ENCODE results near the gene LRRC59.

Gene LRRC59

GRCh38 chr17:50363217-50364060 is 33.9 kb downstream of the LRRC59 start:
- Histone ChIP-seq H3K27ac (ENCODE audit: insufficient read depth, low read length, poor library complexity, severe bottlenecking) (no peak overlapping the region), H3K36me3 (ENCODE audit: control insufficient read depth, insufficient read depth, low read length) (peaks cover 47% of the 10 kb centered on the region), H3K4me1 (ENCODE audit: control insufficient read depth, insufficient read depth, low read length, poor library complexity, severe bottlenecking) (peaks cover 4% of the 10 kb centered on the region), H3K27me3 (replicated peaks; ENCODE audit: control insufficient read depth, insufficient read depth, low read length, poor library complexity, severe bottlenecking) (no peaks in the 10 kb centered on the region), H3K9me3 (ENCODE audit: control insufficient read depth, low read length) (no peaks in the 10 kb centered on the region), H3K4me3 (ENCODE audit: insufficient read depth, low read depth, low read length, poor library complexity, severe bottlenecking) (no peak overlapping the region)
- no peak for DNase-seq

DNA sequence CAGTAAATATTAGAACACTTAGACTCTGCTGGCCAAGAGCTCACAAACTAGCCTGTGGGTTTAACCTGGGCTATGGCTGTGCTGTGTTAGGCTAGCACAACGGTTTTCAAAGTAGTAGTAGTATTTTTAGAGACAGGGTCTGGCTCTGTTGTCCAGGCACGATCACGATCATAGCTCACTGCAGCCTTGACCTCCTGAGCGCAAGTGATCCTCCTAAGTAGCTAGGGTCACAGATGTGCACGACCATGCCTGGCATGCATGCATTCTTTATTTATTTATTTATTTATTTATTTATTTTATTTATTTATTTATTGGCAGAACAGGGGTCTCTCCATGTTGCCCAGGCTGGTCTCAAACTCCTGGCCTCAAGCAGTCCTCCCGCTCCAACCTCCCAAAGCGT is 34.7 kb downstream of the LRRC59 start:
- Histone ChIP-seq H3K36me3 (ENCODE audit: control insufficient read depth, insufficient read depth, low read length) (peaks cover 47% of the 10 kb centered on the region), H3K27me3 (replicated peaks; ENCODE audit: control insufficient read depth, insufficient read depth, low read length, poor library complexity, severe bottlenecking) (no peaks in the 10 kb centered on the region), H3K9me3 (ENCODE audit: control insufficient read depth, low read length) (no peaks in the 10 kb centered on the region), H3K4me3 (ENCODE audit: insufficient read depth, low read depth, low read length, poor library complexity, severe bottlenecking) (no peak overlapping the region), H3K4me1 (ENCODE audit: control insufficient read depth, insufficient read depth, low read length, poor library complexity, severe bottlenecking) (peaks cover 4% of the 10 kb centered on the region), H3K27ac (ENCODE audit: insufficient read depth, low read length, poor library complexity, severe bottlenecking) (no peak overlapping the region)
- no peak for DNase-seq

DNA sequence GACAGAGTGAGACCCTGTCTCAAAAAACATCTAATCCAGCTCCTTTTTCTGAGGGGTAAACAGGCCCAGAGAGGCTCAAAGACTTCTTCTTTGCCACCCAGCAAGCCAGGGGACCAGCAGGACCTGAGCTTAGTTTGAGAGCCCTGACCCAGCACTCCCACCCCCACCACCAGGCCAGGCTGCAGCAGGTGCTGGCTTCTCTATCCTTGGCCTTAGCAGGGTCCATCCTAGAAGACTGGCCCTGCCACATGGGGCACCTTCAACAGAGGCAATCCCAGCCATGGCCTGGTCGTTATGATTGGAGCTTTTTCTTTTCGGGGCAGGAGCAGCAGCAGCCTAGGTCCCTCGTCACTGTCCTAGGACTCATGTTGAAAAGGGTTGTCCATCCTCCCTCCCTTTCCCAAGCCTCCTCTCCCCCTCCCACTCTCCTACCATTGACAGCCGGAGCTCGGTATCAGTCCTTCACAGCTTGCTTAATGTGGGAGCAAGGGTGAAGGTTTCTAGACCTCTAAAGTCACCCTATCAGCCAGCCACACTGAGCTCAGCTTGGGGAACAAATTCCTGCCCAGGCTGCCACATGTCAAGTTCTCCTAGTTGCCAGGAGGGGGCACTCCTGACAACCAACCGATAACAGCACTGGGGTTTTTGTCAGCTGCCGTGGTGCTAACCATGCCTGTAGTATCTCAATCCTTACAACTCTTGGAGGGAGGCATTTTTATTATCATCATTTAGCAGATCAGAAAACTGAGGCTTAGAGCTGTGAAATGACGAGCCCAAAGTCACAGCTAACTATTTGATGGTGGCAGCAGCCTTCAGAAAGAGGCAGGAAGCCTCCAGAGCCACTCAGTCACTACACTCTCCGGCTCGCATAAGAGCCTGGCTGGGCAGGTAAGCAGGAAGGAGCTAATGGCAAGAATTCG is 35.5 kb downstream of the LRRC59 start:
- peak; percentile 19 to 37 (median 24) for DNase-seq

GRCh38 chr17:50360486-50361115 is 36.7 kb downstream of the LRRC59 start:
- Histone ChIP-seq H3K4me3 (ENCODE audit: insufficient read depth, low read depth, low read length, poor library complexity, severe bottlenecking) (no peak overlapping the region), H3K9me3 (ENCODE audit: control insufficient read depth, low read length) (no peaks in the 10 kb centered on the region), H3K27ac (ENCODE audit: insufficient read depth, low read length, poor library complexity, severe bottlenecking) (no peak overlapping the region), H3K4me1 (ENCODE audit: control insufficient read depth, insufficient read depth, low read length, poor library complexity, severe bottlenecking) (peaks cover 4% of the 10 kb centered on the region), H3K27me3 (replicated peaks; ENCODE audit: control insufficient read depth, insufficient read depth, low read length, poor library complexity, severe bottlenecking) (no peaks in the 10 kb centered on the region), H3K36me3 (ENCODE audit: control insufficient read depth, insufficient read depth, low read length) (peaks cover 45% of the 10 kb centered on the region)
- no peak for DNase-seq

More for the DNA sequence above, 35.5 kb downstream of the LRRC59 start:
- Histone ChIP-seq H3K27me3 (replicated peaks; ENCODE audit: control insufficient read depth, insufficient read depth, low read length, poor library complexity, severe bottlenecking) (no peaks in the 10 kb centered on the region), H3K4me3 (ENCODE audit: insufficient read depth, low read depth, low read length, poor library complexity, severe bottlenecking) (no peak overlapping the region), H3K27ac (ENCODE audit: insufficient read depth, low read length, poor library complexity, severe bottlenecking) (no peak overlapping the region), H3K4me1 (ENCODE audit: control insufficient read depth, insufficient read depth, low read length, poor library complexity, severe bottlenecking) (peaks cover 4% of the 10 kb centered on the region), H3K36me3 (ENCODE audit: control insufficient read depth, insufficient read depth, low read length) (peaks cover 45% of the 10 kb centered on the region), H3K9me3 (ENCODE audit: control insufficient read depth, low read length) (no peaks in the 10 kb centered on the region)

- no peaks in the 10 kb centered on the region for H3K9me3 ChIP-seq (ENCODE audit: control insufficient read depth, low read length)
- peaks cover 47% of the 10 kb centered on the region for H3K36me3 ChIP-seq (ENCODE audit: control insufficient read depth, insufficient read depth, low read length)
- no peak overlapping the region for H3K27ac ChIP-seq (ENCODE audit: insufficient read depth, low read length, poor library complexity, severe bottlenecking)
- H3K4me3 ChIP-seq (ENCODE audit: insufficient read depth, low read depth, low read length, poor library complexity, severe bottlenecking) = no peak overlapping the region
- H3K4me1 ChIP-seq (ENCODE audit: control insufficient read depth, insufficient read depth, low read length, poor library complexity, severe bottlenecking) = peaks cover 4% of the 10 kb centered on the region
- no peak for DNase-seq
- no peaks in the 10 kb centered on the region for H3K27me3 ChIP-seq (replicated peaks; ENCODE audit: control insufficient read depth, insufficient read depth, low read length, poor library complexity, severe bottlenecking)
Observed at GRCh38 chr17:50359998-50360461, 37.3 kb downstream of the LRRC59 start.

GRCh38 chr17:50359005-50359699 is 38.2 kb downstream of the LRRC59 start:
- Histone ChIP-seq H3K9me3 (ENCODE audit: control insufficient read depth, low read length) (no peaks in the 10 kb centered on the region), H3K36me3 (ENCODE audit: control insufficient read depth, insufficient read depth, low read length) (peaks cover 53% of the 10 kb centered on the region), H3K4me3 (ENCODE audit: insufficient read depth, low read depth, low read length, poor library complexity, severe bottlenecking) (no peak overlapping the region), H3K27me3 (replicated peaks; ENCODE audit: control insufficient read depth, insufficient read depth, low read length, poor library complexity, severe bottlenecking) (no peaks in the 10 kb centered on the region), H3K27ac (ENCODE audit: insufficient read depth, low read length, poor library complexity, severe bottlenecking) (no peak overlapping the region), H3K4me1 (ENCODE audit: control insufficient read depth, insufficient read depth, low read length, poor library complexity, severe bottlenecking) (peaks cover 4% of the 10 kb centered on the region)
- DNase-seq = no peak

DNA sequence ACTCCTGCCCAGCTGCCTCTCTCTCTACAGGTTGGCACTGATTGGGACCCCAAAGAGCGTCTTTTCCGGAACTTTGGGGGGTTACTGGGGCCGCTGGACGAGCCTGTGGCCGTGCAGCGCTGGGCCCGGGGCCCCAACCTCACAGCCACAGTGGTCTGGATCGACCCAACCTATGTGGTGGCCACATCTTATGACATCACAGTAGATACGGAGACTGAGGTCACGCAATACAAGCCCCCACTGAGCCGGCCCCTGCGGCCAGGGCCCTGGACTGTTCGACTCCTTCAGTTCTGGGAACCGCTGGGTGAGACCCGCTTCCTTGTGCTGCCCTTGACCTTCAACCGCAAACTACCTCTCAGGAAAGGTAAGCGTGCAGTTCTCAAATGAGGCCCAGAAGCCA is 39.1 kb downstream of the LRRC59 start:
- peaks cover 4% of the 10 kb centered on the region for H3K4me1 ChIP-seq (ENCODE audit: control insufficient read depth, insufficient read depth, low read length, poor library complexity, severe bottlenecking)
- no peaks in the 10 kb centered on the region for H3K27me3 ChIP-seq (replicated peaks; ENCODE audit: control insufficient read depth, insufficient read depth, low read length, poor library complexity, severe bottlenecking)
- no peak overlapping the region for H3K4me3 ChIP-seq (ENCODE audit: insufficient read depth, low read depth, low read length, poor library complexity, severe bottlenecking)
- no peak for DNase-seq
- H3K27ac ChIP-seq (ENCODE audit: insufficient read depth, low read length, poor library complexity, severe bottlenecking) = no peak overlapping the region
- H3K36me3 ChIP-seq (ENCODE audit: control insufficient read depth, insufficient read depth, low read length) = peaks cover 56% of the 10 kb centered on the region
- no peaks in the 10 kb centered on the region for H3K9me3 ChIP-seq (ENCODE audit: control insufficient read depth, low read length)

DNA sequence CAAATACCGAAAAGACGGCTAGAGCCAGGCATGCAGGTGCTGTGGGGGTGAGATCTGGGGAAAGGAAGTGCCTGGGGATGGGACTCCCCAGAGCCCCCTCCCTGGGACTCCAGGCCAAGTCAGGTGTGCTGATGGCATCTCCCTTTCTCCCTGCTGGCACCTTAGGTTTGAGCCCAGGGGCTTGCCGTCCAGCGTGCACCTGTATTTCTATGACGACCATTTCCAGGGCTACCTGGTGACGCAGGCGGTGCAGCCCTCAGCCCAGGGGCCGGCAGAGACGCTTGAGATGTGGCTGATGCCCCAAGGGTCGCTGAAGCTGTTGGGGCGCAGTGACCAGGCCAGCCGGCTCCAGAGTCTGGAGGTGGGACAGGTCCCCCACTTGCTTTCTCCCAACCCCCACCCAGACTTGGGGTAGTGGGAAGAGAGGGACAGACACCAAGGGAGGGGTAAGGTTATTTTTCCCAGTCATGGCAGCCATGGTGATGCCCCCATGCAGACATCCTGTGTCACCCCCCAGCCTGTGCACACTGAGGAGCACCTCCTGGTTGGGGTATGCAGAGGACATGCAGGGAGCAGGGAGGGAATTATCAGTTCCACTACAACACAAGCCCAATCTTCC is 40.3 kb downstream of the LRRC59 start:
- Histone ChIP-seq H3K4me3 (ENCODE audit: insufficient read depth, low read depth, low read length, poor library complexity, severe bottlenecking) (no peak overlapping the region), H3K36me3 (ENCODE audit: control insufficient read depth, insufficient read depth, low read length) (peaks cover 56% of the 10 kb centered on the region), H3K4me1 (ENCODE audit: control insufficient read depth, insufficient read depth, low read length, poor library complexity, severe bottlenecking) (no peaks in the 10 kb centered on the region), H3K9me3 (ENCODE audit: control insufficient read depth, low read length) (no peaks in the 10 kb centered on the region), H3K27ac (ENCODE audit: insufficient read depth, low read length, poor library complexity, severe bottlenecking) (no peak overlapping the region), H3K27me3 (replicated peaks; ENCODE audit: control insufficient read depth, insufficient read depth, low read length, poor library complexity, severe bottlenecking) (no peaks in the 10 kb centered on the region)
- no peak for DNase-seq

DNA sequence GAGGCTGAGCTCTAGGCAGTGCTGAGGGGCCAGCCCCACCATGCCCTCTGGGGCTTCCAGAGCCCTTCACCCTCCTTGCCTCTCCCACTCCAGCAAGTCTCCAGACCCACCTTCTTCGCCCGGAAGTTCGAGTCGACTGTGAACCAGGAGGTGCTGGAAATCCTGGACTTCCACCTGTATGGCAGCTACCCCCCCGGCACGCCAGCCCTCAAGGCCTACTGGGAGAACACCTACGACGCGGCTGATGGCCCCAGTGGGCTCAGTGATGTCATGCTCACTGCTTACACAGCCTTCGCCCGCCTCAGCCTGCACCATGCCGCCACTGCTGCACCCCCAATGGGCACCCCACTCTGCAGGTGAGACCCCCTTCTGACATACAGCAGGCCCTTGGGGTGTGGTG is 40.9 kb downstream of the LRRC59 start:
- H3K4me1 ChIP-seq (ENCODE audit: control insufficient read depth, insufficient read depth, low read length, poor library complexity, severe bottlenecking) = no peaks in the 10 kb centered on the region

More for the DNA sequence above, 40.9 kb downstream of the LRRC59 start:
- Histone ChIP-seq H3K4me3 (ENCODE audit: insufficient read depth, low read depth, low read length, poor library complexity, severe bottlenecking) (no peak overlapping the region), H3K36me3 (ENCODE audit: control insufficient read depth, insufficient read depth, low read length) (peaks cover 56% of the 10 kb centered on the region), H3K27me3 (replicated peaks; ENCODE audit: control insufficient read depth, insufficient read depth, low read length, poor library complexity, severe bottlenecking) (no peaks in the 10 kb centered on the region), H3K9me3 (ENCODE audit: control insufficient read depth, low read length) (no peaks in the 10 kb centered on the region), H3K27ac (ENCODE audit: insufficient read depth, low read length, poor library complexity, severe bottlenecking) (no peak overlapping the region)
- DNase-seq = no peak

Measured in effector memory CD4-positive, alpha-beta T cell (primary cell).